22Rv1 (cell line): ENCODE results near the gene EVC.
"Not testable (repeated sequence)": the region's sequence is repeated elsewhere in the genome, so short reads cannot be mapped to it uniquely, and the experiment has no call there.

Experiments
- H3K27ac ChIP-seq: fragments of 450-650 bp; 2 replicates; pipeline ENCODE4 v1.5.1; 2017
- CTCF ChIP-seq: fragments of 450-650 bp; IDR thresholded peaks from 2 replicates; pipeline ENCODE4 v1.5.1; 2017; ENCODE audit warnings: mild to moderate bottlenecking
- ZFX ChIP-seq: fragments of 450-650 bp; IDR thresholded peaks from 2 replicates; pipeline ENCODE4 v1.6.1; 2017; ENCODE audit warnings: antibody characterized with exemption, borderline replicate concordance

Gene EVC

GRCh38 chr4:5805270-5805669 is 94.3 kb downstream of the EVC start:
- no peak for TF ChIP-seq CTCF
- no peak for TF ChIP-seq ZFX

GRCh38 chr4:5808081-5808741 is 97.2 kb downstream of the EVC start:
- TF ChIP-seq ZFX (no peak), CTCF (no peak)
- no peak overlapping the region for H3K27ac ChIP-seq

More at GRCh38 chr4:5805270-5805669, 94.3 kb downstream of the EVC start:
- H3K27ac ChIP-seq = no peak overlapping the region

- TF ChIP-seq ZFX (no peak), CTCF (no peak)
- H3K27ac ChIP-seq = no peak overlapping the region
These were observed 98.3 kb downstream of the EVC start for GRCh38 chr4:5809216-5809776.

GRCh38 chr4:5810151-5810550 is 99.2 kb downstream of the EVC start:
- no peak overlapping the region for H3K27ac ChIP-seq
- TF ChIP-seq ZFX = no peak
- TF ChIP-seq CTCF = no peak

- no peak overlapping the region for H3K27ac ChIP-seq
- TF ChIP-seq CTCF = no peak
- TF ChIP-seq ZFX = no peak
These were observed 99.9 kb downstream of the EVC start for GRCh38 chr4:5810770-5811430.

- H3K27ac ChIP-seq = not testable (repeated sequence)
These were observed 101.1 kb downstream of the EVC start for GRCh38 chr4:5812057-5812456.

- no peak for TF ChIP-seq ZFX
- peak; percentile 85 for TF ChIP-seq CTCF
- H3K27ac ChIP-seq = no peak overlapping the region
These were observed 101.7 kb downstream of the EVC start for GRCh38 chr4:5812506-5813229.
